Astrocyte of the spinal cord (primary cell): ENCODE results near the gene RBMS1.
"Not testable (repeated sequence)": the region's sequence is repeated elsewhere in the genome, so short reads cannot be mapped to it uniquely, and the experiment has no call there.

Experiments
- DNase-seq: peaks from one replicate; pipeline ENCODE4 v3.0.0; 2011; ENCODE audit warnings: low read depth, low spot score
- H3K4me3 ChIP-seq: 2 replicates; pipeline ENCODE4 v1.5.1; 2011; ENCODE audit warnings: low read depth, mild to moderate bottlenecking, low read length, moderate library complexity
- in situ Hi-C: cut with HindIII; loops from 2 replicates; pipeline ENCODE4 v1.10.0; 2017; ENCODE audit warnings: low sequenced_read_pairs
- TF ChIP-seq, protein P1 (sequence below): IDR thresholded peaks from 2 replicates; pipeline ENCODE4 v1.5.1; 2012; ENCODE audit warnings: low read depth, mild to moderate bottlenecking, low read length, inconsistent platforms

Gene RBMS1

DNA sequence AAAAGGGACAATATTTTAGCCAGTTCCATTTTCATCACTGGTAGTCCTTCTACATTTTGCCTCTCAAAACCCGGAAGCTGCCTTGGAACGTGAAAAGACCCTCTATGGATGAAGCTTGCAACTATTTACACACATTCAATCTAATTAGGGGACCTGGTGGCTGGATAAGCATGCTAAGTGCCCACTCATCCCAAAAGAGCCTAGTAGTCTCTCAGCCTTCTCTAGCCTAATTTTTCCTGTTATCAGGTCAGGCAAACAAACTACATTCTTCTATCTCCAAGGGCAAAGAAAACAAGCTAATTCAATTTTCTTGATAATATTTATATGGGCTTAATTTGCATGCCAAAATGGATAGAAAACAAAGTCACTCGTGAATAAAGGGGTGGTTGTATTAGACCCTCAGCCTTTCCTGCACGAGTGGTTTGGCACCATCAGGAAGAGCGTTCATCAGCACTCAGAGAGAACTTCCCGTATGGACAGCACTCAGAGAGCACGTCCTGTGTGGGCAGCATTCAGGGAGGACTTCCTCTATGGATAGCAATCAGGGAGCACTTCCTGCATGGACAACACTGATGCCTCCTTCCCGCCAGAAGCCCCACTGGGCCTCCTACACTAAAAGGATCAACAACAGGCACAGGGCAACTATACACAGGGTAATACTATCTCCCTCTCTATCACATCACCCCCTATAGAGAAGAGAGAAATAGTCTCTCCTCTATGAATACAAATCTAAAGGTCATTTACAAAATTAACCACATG, 122.2 kb downstream of the RBMS1 start:
- in situ Hi-C loops, result no loop called here
- DNase-seq, result no peak
- H3K4me3 ChIP-seq, result no peak overlapping the region
- TF ChIP-seq, protein P1, sequence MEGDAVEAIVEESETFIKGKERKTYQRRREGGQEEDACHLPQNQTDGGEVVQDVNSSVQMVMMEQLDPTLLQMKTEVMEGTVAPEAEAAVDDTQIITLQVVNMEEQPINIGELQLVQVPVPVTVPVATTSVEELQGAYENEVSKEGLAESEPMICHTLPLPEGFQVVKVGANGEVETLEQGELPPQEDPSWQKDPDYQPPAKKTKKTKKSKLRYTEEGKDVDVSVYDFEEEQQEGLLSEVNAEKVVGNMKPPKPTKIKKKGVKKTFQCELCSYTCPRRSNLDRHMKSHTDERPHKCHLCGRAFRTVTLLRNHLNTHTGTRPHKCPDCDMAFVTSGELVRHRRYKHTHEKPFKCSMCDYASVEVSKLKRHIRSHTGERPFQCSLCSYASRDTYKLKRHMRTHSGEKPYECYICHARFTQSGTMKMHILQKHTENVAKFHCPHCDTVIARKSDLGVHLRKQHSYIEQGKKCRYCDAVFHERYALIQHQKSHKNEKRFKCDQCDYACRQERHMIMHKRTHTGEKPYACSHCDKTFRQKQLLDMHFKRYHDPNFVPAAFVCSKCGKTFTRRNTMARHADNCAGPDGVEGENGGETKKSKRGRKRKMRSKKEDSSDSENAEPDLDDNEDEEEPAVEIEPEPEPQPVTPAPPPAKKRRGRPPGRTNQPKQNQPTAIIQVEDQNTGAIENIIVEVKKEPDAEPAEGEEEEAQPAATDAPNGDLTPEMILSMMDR, result no peak

DNA sequence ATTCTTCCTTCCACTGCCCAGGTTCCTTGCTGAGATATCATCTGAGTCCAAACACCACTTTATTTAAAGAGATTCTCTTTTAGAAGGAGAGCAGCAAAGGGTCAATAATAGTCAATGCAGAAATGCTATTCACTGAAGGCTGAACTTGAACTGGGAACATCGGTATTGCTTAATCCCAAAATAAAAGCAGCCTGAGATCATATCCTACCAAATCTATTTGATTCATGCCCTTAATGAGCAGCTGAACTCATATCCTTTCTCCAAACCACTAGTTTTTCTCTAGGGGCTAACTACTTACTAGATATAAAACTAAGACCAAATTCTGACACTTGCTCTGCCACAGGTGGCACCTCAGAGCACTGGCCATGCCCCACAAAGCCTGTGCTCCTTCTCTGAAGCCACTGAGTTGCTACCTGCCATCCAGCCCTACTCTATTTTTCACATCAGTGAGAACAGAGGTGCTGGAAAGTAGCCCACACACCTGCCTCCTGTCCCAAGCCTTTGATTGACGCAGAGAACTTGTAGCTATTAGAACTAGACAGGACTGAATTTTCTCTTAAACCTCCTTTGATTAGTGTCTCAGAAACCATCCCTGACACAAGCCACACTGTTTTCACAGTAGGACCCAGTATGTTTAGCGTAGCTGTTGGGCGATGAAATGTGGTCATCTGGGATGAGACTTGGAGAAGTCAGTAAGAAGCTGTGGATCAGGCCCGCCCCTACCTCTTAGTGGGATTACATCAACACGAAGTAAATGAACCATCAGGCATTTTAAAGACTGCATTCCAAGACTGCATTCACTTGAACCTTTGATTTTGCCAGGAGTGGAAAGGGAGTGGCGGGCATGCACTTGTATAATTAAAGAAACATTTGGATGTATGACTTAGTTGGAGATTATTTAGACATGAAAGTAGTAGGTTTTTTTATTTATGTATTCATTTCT, 124.3 kb downstream of the RBMS1 start:
- in situ Hi-C loops, result no loop called here
- TF ChIP-seq, protein P1, result no peak
- DNase-seq, result peak; percentile 50
- H3K4me3 ChIP-seq, result no peak overlapping the region

GRCh38 chr2:160367887-160368286, 125.7 kb downstream of the RBMS1 start:
- no peak overlapping the region for H3K4me3 ChIP-seq
- DNase-seq, result peak; percentile 98
- TF ChIP-seq, protein P1, result no peak
- in situ Hi-C loops, result no loop called here

GRCh38 chr2:160367139-160367538, 126.5 kb downstream of the RBMS1 start:
- in situ Hi-C loops, DNase-seq, H3K4me3 ChIP-seq: not testable (repeated sequence)

- no peak overlapping the region for H3K4me3 ChIP-seq
- no peak for DNase-seq
- TF ChIP-seq, protein P1, result no peak
- in situ Hi-C loops, result no loop called here
Observed at GRCh38 chr2:160366474-160366873, 127.1 kb downstream of the RBMS1 start.

- TF ChIP-seq, protein P1, result no peak
- no peak overlapping the region for H3K4me3 ChIP-seq
- no peak for DNase-seq
- in situ Hi-C loops, result no loop called here
Observed at GRCh38 chr2:160365716-160366367, 127.8 kb downstream of the RBMS1 start.

GRCh38 chr2:160364364-160364763, 129.2 kb downstream of the RBMS1 start:
- H3K4me3 ChIP-seq, result no peak overlapping the region
- TF ChIP-seq, protein P1, result no peak
- no peak for DNase-seq
- in situ Hi-C loops, result no loop called here
